Hepatocyte (in vitro differentiated cells): Measurements from ENCODE around the gene BLM. TPM values are rescaled to one million over a fixed set of nuclear protein-coding genes. Genes with fewer than 3 reads are reported as not detected.
"Not testable (repeated sequence)": the region's sequence is repeated elsewhere in the genome, so short reads cannot be mapped to it uniquely, and the experiment has no call there.

Experiments used
- DNase-seq: peaks from one replicate; pipeline ENCODE4 v3.0.0-alpha.2; 2016; ENCODE audit warnings: low spot score
- H2AFZ ChIP-seq: fragments of 200-600 bp; sonication (generic); 2 replicates; pipeline ENCODE4 v1.6.0; 2016; ENCODE audit warnings: antibody characterized with exemption, mild to moderate bottlenecking
- H3K27ac ChIP-seq: fragments of 200-600 bp; sonication (generic); 2 replicates; pipeline ENCODE4 v1.5.1; 2016; ENCODE audit warnings: mild to moderate bottlenecking
- H3K27me3 ChIP-seq: fragments of 200-600 bp; sonication (generic); 2 replicates; pipeline ENCODE4 v1.6.1; 2016
- H3K36me3 ChIP-seq: fragments of 200-600 bp; sonication (generic); replicated peaks from 2 replicates; pipeline ENCODE4 v1.5.1; 2016; ENCODE audit warnings: low read depth; ENCODE audit not compliant: insufficient read depth
- H3K4me1 ChIP-seq: fragments of 200-600 bp; sonication (generic); 2 replicates; pipeline ENCODE4 v1.5.1; 2016; ENCODE audit warnings: mild to moderate bottlenecking, moderate library complexity; ENCODE audit not compliant: insufficient read depth
- H3K4me2 ChIP-seq: fragments of 200-600 bp; sonication (generic); 2 replicates; pipeline ENCODE4 v1.6.0; 2016
- H3K4me3 ChIP-seq: fragments of 200-600 bp; sonication (generic); 2 replicates; pipeline ENCODE4 v1.5.1; 2016; ENCODE audit warnings: mild to moderate bottlenecking
- H3K79me2 ChIP-seq: fragments of 200-600 bp; sonication (generic); 2 replicates; pipeline ENCODE4 v1.6.0; 2017; ENCODE audit warnings: mild to moderate bottlenecking
- H3K9me2 ChIP-seq: fragments of 200-600 bp; sonication (generic); replicated peaks from 2 replicates; pipeline ENCODE4 v1.6.0; 2017; ENCODE audit warnings: mild to moderate bottlenecking; ENCODE audit not compliant: insufficient read depth
- H3K9me3 ChIP-seq: fragments of 200-600 bp; sonication (generic); 2 replicates; pipeline ENCODE4 v1.5.1; 2016; ENCODE audit warnings: low read depth, mild to moderate bottlenecking
- H4K20me1 ChIP-seq: fragments of 200-600 bp; sonication (generic); 2 replicates; pipeline ENCODE4 v1.6.0; 2016; ENCODE audit warnings: mild to moderate bottlenecking; ENCODE audit not compliant: insufficient read depth, poor library complexity, severe bottlenecking
- CTCF ChIP-seq: fragments of 200-600 bp; sonication (generic); IDR thresholded peaks from 2 replicates; pipeline ENCODE4 v1.5.1; 2016; ENCODE audit warnings: antibody characterized with exemption, mild to moderate bottlenecking; ENCODE audit not compliant: poor library complexity
- EZH2 ChIP-seq: fragments of 200-600 bp; sonication (generic); IDR thresholded peaks from 2 replicates; pipeline ENCODE4 v1.6.1; 2016; ENCODE audit warnings: antibody characterized with exemption, mild to moderate bottlenecking, borderline replicate concordance
- EZH2phosphoT487 ChIP-seq: fragments of 200-600 bp; sonication (generic); IDR thresholded peaks from one replicate; pipeline ENCODE4 v1.6.1; 2018; ENCODE audit warnings: antibody characterized with exemption, mild to moderate bottlenecking, low read depth, moderate library complexity; ENCODE audit not compliant: unreplicated experiment, severe bottlenecking
- WGBS: methylation state at CpG from one replicate; pipeline ENCODE4 v1.1.6; 2016; ENCODE audit warnings: low lambda C conversion rate; ENCODE audit errors: missing lambda C conversion rate; 5-methylcytosine and 5-hydroxymethylcytosine counted together
- polyA plus RNA-seq: library from polyadenylated mRNA; unstranded; fragments of >200 nt; fragmentation: Nextera tagmentation; extraction: Ambion mirVana; gene quantifications from 2 replicates; pipeline ENCODE4 v1.2.1, GENCODE V29; 2016
- total RNA-seq: library from RNA; depleted of rRNA; stranded (reverse); fragments of >200 nt; gene quantifications from 2 replicates; pipeline ENCODE4 v1.2.3, GENCODE V29; 2014

The BLM gene
- 3.5 and 4.3 TPM in 2 replicates for total RNA-seq
- 1.7 and 2.9 TPM in 2 replicates for polyA plus RNA-seq

GRCh38 chr15:90716976-90717821, at the start of gene BLM:
Gene BLM, plus strand, starts transcription at chr15:90717346. Its CDS starts 30,047 bp downstream, at chr15:90747393.
- H2AFZ ChIP-seq = peak within 1 kb of the TSS; percentile 57
- peak within 1 kb of the TSS; percentile 80 for H3K27ac ChIP-seq
- no peaks in the 10 kb centered on the region for H3K36me3 ChIP-seq
- H3K79me2 ChIP-seq = peaks cover 12% of the 10 kb centered on the region
- no peaks in the 10 kb centered on the region for H3K9me2 ChIP-seq
- H3K4me2 ChIP-seq = peak within 1 kb of the TSS; percentile 77
- H3K9me3 ChIP-seq = no peaks in the 10 kb centered on the region
- no peak for TF ChIP-seq EZH2
- no peak for TF ChIP-seq CTCF
- TF ChIP-seq EZH2phosphoT487 = no peak
- no peaks in the 10 kb centered on the region for H4K20me1 ChIP-seq
- under 1% methylated on average over 65 of the region's 65 CpGs for WGBS
- no peaks in the 10 kb centered on the region for H3K4me1 ChIP-seq
- H3K27me3 ChIP-seq = no peaks in the 10 kb centered on the region
- H3K4me3 ChIP-seq = peak within 1 kb of the TSS; percentile 35
- DNase-seq = peak; percentile 97

GRCh38 chr15:90667755-90668345, 49.3 kb upstream of the BLM start:
- DNase-seq, H3K4me2 ChIP-seq, H3K27ac ChIP-seq, H3K4me1 ChIP-seq, H4K20me1 ChIP-seq, H3K27me3 ChIP-seq, H3K9me2 ChIP-seq, H3K36me3 ChIP-seq, H3K4me3 ChIP-seq, H3K79me2 ChIP-seq, H3K9me3 ChIP-seq, H2AFZ ChIP-seq: not testable (repeated sequence)
- whole genome bisulfite sequencing = 90% methylated on average over 7 of the region's 7 CpGs

- H3K4me1 ChIP-seq, H3K4me2 ChIP-seq, H4K20me1 ChIP-seq, DNase-seq, H3K27ac ChIP-seq, H3K4me3 ChIP-seq, H3K27me3 ChIP-seq, H3K79me2 ChIP-seq, H3K9me3 ChIP-seq, H3K9me2 ChIP-seq, H2AFZ ChIP-seq, H3K36me3 ChIP-seq: not testable (repeated sequence)
- WGBS = 97% methylated on average over 8 of the region's 8 CpGs
Observed at GRCh38 chr15:90670631-90671030, 46.5 kb upstream of the BLM start.

- DNase-seq = no peak
- H3K9me2 ChIP-seq = no peaks in the 10 kb centered on the region
- H2AFZ ChIP-seq = no peak overlapping the region
- TF ChIP-seq CTCF (no peak), EZH2 (no peak)
- WGBS = 85% methylated on average over 4 of the region's 4 CpGs
- no peaks in the 10 kb centered on the region for H4K20me1 ChIP-seq
- peaks cover 3% of the 10 kb centered on the region for H3K4me1 ChIP-seq
- no peaks in the 10 kb centered on the region for H3K27me3 ChIP-seq
- H3K79me2 ChIP-seq = no peaks in the 10 kb centered on the region
- H3K4me3 ChIP-seq = no peak overlapping the region
- H3K27ac ChIP-seq = no peak overlapping the region
- no peaks in the 10 kb centered on the region for H3K9me3 ChIP-seq
- H3K36me3 ChIP-seq = no peaks in the 10 kb centered on the region
- H3K4me2 ChIP-seq = no peak overlapping the region
Observed at GRCh38 chr15:90671216-90671615, 45.9 kb upstream of the BLM start.

GRCh38 chr15:90673357-90673756, 43.8 kb upstream of the BLM start:
- H3K4me3 ChIP-seq, H3K36me3 ChIP-seq, H3K4me1 ChIP-seq, H3K4me2 ChIP-seq, DNase-seq, H3K9me2 ChIP-seq, H2AFZ ChIP-seq, H3K79me2 ChIP-seq, H4K20me1 ChIP-seq, H3K27ac ChIP-seq, H3K9me3 ChIP-seq, H3K27me3 ChIP-seq: not testable (repeated sequence)
- 96% methylated on average over 6 of the region's 10 CpGs for WGBS
